ENCODE data around the gene SFRP2.
A peak's percentile ranks its signal among the peaks of the same experiment; 100 is the strongest.

Gene SFRP2

GRCh38 chr4:153834901-153835300 lies 46.0 kb upstream of the SFRP2 start:
- Histone ChIP-seq H3K36me3 (ENCODE audit: control insufficient read depth in 2 of 2, insufficient read depth in 1 of 2, low read length in 2 of 2) (no peaks in the 10 kb centered on the region), H3K9me3 (ENCODE audit: control insufficient read depth, insufficient read depth, low read depth, low read length) (no peaks in the 10 kb centered on the region), H3K4me3 (ENCODE audit: low read depth, low read length) (no peak overlapping the region), H3K4me1 (ENCODE audit: control insufficient read depth, insufficient read depth, low read length) (no peaks in the 10 kb centered on the region), H3K27ac (ENCODE audit: extremely low read depth, low read depth, low read length) (no peak overlapping the region)
- ChIA-PET POLR2A (no interaction called here), CTCF (interaction anchor here (0.7 kb wide), 2 partner anchors 258 to 671 kb away, joined by 3 to 4 read pairs; no protein-coding TSS in a partner anchor)
- no peak for TF ChIP-seq ZNF26 (tag by site-specific recombination; IDR thresholded peaks at IDR 0.05)
- TF ChIP-seq, protein P1, sequence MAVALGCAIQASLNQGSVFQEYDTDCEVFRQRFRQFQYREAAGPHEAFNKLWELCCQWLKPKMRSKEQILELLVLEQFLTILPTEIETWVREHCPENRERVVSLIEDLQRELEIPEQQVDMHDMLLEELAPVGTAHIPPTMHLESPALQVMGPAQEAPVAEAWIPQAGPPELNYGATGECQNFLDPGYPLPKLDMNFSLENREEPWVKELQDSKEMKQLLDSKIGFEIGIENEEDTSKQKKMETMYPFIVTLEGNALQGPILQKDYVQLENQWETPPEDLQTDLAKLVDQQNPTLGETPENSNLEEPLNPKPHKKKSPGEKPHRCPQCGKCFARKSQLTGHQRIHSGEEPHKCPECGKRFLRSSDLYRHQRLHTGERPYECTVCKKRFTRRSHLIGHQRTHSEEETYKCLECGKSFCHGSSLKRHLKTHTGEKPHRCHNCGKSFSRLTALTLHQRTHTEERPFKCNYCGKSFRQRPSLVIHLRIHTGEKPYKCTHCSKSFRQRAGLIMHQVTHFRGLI (tag by site-specific recombination; IDR thresholded peaks at IDR 0.05) = peak; percentile 59; the same call in 1 of the 2 replicates
- TF ChIP-seq, protein P2, sequence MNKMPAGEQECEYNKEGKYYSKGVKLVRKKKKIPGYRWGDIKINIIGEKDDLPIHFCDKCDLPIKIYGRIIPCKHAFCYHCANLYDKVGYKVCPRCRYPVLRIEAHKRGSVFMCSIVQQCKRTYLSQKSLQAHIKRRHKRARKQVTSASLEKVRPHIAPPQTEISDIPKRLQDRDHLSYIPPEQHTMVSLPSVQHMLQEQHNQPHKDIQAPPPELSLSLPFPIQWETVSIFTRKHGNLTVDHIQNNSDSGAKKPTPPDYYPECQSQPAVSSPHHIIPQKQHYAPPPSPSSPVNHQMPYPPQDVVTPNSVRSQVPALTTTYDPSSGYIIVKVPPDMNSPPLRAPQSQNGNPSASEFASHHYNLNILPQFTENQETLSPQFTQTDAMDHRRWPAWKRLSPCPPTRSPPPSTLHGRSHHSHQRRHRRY (tag by site-specific recombination; IDR thresholded peaks at IDR 0.05) = no peak
- no peak for TF ChIP-seq GLI2 (tag by site-specific recombination; IDR thresholded peaks at IDR 0.05; ENCODE audit: borderline replicate concordance, low read depth)
- TF ChIP-seq ZNF585B (tag by site-specific recombination; IDR thresholded peaks at IDR 0.05) = no peak

- no peaks in the 10 kb centered on the region for H3K36me3 ChIP-seq (ENCODE audit: control insufficient read depth in 2 of 2, insufficient read depth in 1 of 2, low read length in 2 of 2)
- no peak overlapping the region for H3K27ac ChIP-seq (ENCODE audit: extremely low read depth, low read depth, low read length)
- ChIA-PET POLR2A (no interaction called here), CTCF (no interaction called here)
- H3K4me3 ChIP-seq (ENCODE audit: low read depth, low read length) = no peak overlapping the region
- no peaks in the 10 kb centered on the region for H3K4me1 ChIP-seq (ENCODE audit: control insufficient read depth, insufficient read depth, low read length)
- no peaks in the 10 kb centered on the region for H3K9me3 ChIP-seq (ENCODE audit: control insufficient read depth, insufficient read depth, low read depth, low read length)
- no peak for TF ChIP-seq ZNF223 (tag by site-specific recombination; IDR thresholded peaks at IDR 0.05)
- no peak for TF ChIP-seq ZNF791 (tag by site-specific recombination; IDR thresholded peaks at IDR 0.05)
- TF ChIP-seq, protein P3, sequence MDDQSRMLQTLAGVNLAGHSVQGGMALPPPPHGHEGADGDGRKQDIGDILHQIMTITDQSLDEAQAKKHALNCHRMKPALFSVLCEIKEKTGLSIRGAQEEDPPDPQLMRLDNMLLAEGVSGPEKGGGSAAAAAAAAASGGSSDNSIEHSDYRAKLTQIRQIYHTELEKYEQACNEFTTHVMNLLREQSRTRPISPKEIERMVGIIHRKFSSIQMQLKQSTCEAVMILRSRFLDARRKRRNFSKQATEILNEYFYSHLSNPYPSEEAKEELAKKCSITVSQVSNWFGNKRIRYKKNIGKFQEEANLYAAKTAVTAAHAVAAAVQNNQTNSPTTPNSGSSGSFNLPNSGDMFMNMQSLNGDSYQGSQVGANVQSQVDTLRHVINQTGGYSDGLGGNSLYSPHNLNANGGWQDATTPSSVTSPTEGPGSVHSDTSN (CRISPR knock-in tag; IDR thresholded peaks at IDR 0.05) = no peak
- TF ChIP-seq, protein P4, sequence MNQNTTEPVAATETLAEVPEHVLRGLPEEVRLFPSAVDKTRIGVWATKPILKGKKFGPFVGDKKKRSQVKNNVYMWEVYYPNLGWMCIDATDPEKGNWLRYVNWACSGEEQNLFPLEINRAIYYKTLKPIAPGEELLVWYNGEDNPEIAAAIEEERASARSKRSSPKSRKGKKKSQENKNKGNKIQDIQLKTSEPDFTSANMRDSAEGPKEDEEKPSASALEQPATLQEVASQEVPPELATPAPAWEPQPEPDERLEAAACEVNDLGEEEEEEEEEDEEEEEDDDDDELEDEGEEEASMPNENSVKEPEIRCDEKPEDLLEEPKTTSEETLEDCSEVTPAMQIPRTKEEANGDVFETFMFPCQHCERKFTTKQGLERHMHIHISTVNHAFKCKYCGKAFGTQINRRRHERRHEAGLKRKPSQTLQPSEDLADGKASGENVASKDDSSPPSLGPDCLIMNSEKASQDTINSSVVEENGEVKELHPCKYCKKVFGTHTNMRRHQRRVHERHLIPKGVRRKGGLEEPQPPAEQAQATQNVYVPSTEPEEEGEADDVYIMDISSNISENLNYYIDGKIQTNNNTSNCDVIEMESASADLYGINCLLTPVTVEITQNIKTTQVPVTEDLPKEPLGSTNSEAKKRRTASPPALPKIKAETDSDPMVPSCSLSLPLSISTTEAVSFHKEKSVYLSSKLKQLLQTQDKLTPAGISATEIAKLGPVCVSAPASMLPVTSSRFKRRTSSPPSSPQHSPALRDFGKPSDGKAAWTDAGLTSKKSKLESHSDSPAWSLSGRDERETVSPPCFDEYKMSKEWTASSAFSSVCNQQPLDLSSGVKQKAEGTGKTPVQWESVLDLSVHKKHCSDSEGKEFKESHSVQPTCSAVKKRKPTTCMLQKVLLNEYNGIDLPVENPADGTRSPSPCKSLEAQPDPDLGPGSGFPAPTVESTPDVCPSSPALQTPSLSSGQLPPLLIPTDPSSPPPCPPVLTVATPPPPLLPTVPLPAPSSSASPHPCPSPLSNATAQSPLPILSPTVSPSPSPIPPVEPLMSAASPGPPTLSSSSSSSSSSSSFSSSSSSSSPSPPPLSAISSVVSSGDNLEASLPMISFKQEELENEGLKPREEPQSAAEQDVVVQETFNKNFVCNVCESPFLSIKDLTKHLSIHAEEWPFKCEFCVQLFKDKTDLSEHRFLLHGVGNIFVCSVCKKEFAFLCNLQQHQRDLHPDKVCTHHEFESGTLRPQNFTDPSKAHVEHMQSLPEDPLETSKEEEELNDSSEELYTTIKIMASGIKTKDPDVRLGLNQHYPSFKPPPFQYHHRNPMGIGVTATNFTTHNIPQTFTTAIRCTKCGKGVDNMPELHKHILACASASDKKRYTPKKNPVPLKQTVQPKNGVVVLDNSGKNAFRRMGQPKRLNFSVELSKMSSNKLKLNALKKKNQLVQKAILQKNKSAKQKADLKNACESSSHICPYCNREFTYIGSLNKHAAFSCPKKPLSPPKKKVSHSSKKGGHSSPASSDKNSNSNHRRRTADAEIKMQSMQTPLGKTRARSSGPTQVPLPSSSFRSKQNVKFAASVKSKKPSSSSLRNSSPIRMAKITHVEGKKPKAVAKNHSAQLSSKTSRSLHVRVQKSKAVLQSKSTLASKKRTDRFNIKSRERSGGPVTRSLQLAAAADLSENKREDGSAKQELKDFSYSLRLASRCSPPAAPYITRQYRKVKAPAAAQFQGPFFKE (tag by site-specific recombination; IDR thresholded peaks at IDR 0.05; ENCODE audit: borderline replicate concordance) = no peak
- no peak for TF ChIP-seq OSR2 (tag by site-specific recombination; IDR thresholded peaks at IDR 0.05)
- no peak for TF ChIP-seq ZFHX2 (tag by site-specific recombination; conservative IDR thresholded peaks at IDR 0.05)
- no peak for TF ChIP-seq ZNF184 (tag by site-specific recombination; IDR thresholded peaks at IDR 0.05)
- TF ChIP-seq, protein P5, sequence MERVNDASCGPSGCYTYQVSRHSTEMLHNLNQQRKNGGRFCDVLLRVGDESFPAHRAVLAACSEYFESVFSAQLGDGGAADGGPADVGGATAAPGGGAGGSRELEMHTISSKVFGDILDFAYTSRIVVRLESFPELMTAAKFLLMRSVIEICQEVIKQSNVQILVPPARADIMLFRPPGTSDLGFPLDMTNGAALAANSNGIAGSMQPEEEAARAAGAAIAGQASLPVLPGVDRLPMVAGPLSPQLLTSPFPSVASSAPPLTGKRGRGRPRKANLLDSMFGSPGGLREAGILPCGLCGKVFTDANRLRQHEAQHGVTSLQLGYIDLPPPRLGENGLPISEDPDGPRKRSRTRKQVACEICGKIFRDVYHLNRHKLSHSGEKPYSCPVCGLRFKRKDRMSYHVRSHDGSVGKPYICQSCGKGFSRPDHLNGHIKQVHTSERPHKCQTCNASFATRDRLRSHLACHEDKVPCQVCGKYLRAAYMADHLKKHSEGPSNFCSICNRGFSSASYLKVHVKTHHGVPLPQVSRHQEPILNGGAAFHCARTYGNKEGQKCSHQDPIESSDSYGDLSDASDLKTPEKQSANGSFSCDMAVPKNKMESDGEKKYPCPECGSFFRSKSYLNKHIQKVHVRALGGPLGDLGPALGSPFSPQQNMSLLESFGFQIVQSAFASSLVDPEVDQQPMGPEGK (tag by site-specific recombination; IDR thresholded peaks at IDR 0.05) = no peak
- TF ChIP-seq, protein P6, sequence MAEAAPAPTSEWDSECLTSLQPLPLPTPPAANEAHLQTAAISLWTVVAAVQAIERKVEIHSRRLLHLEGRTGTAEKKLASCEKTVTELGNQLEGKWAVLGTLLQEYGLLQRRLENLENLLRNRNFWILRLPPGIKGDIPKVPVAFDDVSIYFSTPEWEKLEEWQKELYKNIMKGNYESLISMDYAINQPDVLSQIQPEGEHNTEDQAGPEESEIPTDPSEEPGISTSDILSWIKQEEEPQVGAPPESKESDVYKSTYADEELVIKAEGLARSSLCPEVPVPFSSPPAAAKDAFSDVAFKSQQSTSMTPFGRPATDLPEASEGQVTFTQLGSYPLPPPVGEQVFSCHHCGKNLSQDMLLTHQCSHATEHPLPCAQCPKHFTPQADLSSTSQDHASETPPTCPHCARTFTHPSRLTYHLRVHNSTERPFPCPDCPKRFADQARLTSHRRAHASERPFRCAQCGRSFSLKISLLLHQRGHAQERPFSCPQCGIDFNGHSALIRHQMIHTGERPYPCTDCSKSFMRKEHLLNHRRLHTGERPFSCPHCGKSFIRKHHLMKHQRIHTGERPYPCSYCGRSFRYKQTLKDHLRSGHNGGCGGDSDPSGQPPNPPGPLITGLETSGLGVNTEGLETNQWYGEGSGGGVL (tag by site-specific recombination; IDR thresholded peaks at IDR 0.05) = no peak
- TF ChIP-seq ZNF16 (tag by site-specific recombination; IDR thresholded peaks at IDR 0.05; ENCODE audit: low read depth) = no peak
- no peak for TF ChIP-seq ZNF114 (tag by site-specific recombination; IDR thresholded peaks at IDR 0.05)
- TF ChIP-seq ZNF654 (tag by site-specific recombination; IDR thresholded peaks at IDR 0.05; ENCODE audit: low read depth) = no peak
- no peak for TF ChIP-seq PRDM1 (tag by site-specific recombination; IDR thresholded peaks at IDR 0.05)
- TF ChIP-seq ZNF221 (tag by site-specific recombination; IDR thresholded peaks at IDR 0.05; ENCODE audit: borderline replicate concordance) = no peak
These were observed 43.9 kb upstream of the SFRP2 start for GRCh38 chr4:153832720-153833287.
